RWPE2 (cell line): ENCODE data around the gene EVPL.

ENCODE experiments used
- ATAC-seq: fragments of 200-7000 bp; cut with Tn5 transposase; 3 replicates; pipeline ENCODE4 v1.9.1; 2021; ENCODE audit warnings: low read depth
- DNase-seq: peaks from one replicate; pipeline ENCODE4 v3.0.0-alpha.2; 2020; ENCODE audit warnings: low spot score
- H3K27ac ChIP-seq: fragments of 450-650 bp; 2 replicates; pipeline ENCODE4 v1.5.1; 2017; ENCODE audit warnings: mild to moderate bottlenecking; ENCODE audit not compliant: poor library complexity, severe bottlenecking
- H3K27me3 ChIP-seq: fragments of 250-450 bp; sonication (Bioruptor Pico); 2 replicates; pipeline ENCODE4 v1.5.1; 2021; ENCODE audit warnings: mild to moderate bottlenecking, moderate library complexity; ENCODE audit not compliant: insufficient read depth, poor library complexity, severe bottlenecking
- H3K36me3 ChIP-seq: fragments of 250-450 bp; sonication (Bioruptor Pico); 2 replicates; pipeline ENCODE4 v1.5.1; 2020; ENCODE audit warnings: low read depth, mild to moderate bottlenecking, moderate library complexity
- H3K4me1 ChIP-seq: fragments of 250-450 bp; sonication (Bioruptor Pico); 2 replicates; pipeline ENCODE4 v1.5.1; 2021; ENCODE audit warnings: mild to moderate bottlenecking, moderate library complexity; ENCODE audit not compliant: insufficient read depth, poor library complexity, severe bottlenecking
- H3K4me3 ChIP-seq: fragments of 250-450 bp; sonication (Bioruptor Pico); 2 replicates; pipeline ENCODE4 v1.5.1; 2021; ENCODE audit warnings: mild to moderate bottlenecking, moderate library complexity; ENCODE audit not compliant: severe bottlenecking
- H3K9me3 ChIP-seq: fragments of 250-450 bp; sonication (Bioruptor Pico); 2 replicates; pipeline ENCODE4 v1.5.1; 2021; ENCODE audit warnings: mild to moderate bottlenecking, moderate library complexity; ENCODE audit not compliant: severe bottlenecking
- TF ChIP-seq, protein P1 (sequence below): fragments of 450-650 bp; IDR thresholded peaks from one replicate; pipeline ENCODE4 v1.5.1; 2017; ENCODE audit warnings: mild to moderate bottlenecking, moderate library complexity; ENCODE audit not compliant: poor library complexity, severe bottlenecking

The EVPL gene

GRCh38 chr17:76013377-76013932 is 13.7 kb downstream of the EVPL start:
- Histone ChIP-seq H3K36me3 (peaks cover 16% of the 10 kb centered on the region), H3K4me3 (no peak overlapping the region), H3K27ac (no peak overlapping the region), H3K4me1 (no peaks in the 10 kb centered on the region), H3K27me3 (no peaks in the 10 kb centered on the region), H3K9me3 (no peaks in the 10 kb centered on the region)
- TF ChIP-seq, protein P1, sequence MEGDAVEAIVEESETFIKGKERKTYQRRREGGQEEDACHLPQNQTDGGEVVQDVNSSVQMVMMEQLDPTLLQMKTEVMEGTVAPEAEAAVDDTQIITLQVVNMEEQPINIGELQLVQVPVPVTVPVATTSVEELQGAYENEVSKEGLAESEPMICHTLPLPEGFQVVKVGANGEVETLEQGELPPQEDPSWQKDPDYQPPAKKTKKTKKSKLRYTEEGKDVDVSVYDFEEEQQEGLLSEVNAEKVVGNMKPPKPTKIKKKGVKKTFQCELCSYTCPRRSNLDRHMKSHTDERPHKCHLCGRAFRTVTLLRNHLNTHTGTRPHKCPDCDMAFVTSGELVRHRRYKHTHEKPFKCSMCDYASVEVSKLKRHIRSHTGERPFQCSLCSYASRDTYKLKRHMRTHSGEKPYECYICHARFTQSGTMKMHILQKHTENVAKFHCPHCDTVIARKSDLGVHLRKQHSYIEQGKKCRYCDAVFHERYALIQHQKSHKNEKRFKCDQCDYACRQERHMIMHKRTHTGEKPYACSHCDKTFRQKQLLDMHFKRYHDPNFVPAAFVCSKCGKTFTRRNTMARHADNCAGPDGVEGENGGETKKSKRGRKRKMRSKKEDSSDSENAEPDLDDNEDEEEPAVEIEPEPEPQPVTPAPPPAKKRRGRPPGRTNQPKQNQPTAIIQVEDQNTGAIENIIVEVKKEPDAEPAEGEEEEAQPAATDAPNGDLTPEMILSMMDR = no peak
- ATAC-seq (no peak), DNase-seq (peak; percentile 51)

GRCh38 chr17:76011951-76012350 is 15.2 kb downstream of the EVPL start:
- TF ChIP-seq, protein P1 = no peak
- Histone ChIP-seq H3K36me3 (peaks cover 11% of the 10 kb centered on the region), H3K4me3 (no peak overlapping the region), H3K27me3 (no peaks in the 10 kb centered on the region), H3K9me3 (no peaks in the 10 kb centered on the region), H3K27ac (no peak overlapping the region), H3K4me1 (no peaks in the 10 kb centered on the region)
- no peak for DNase-seq
- ATAC-seq = no peak

- no peak for ATAC-seq
- no peaks in the 10 kb centered on the region for H3K27me3 ChIP-seq
- no peak overlapping the region for H3K27ac ChIP-seq
- H3K4me1 ChIP-seq = no peaks in the 10 kb centered on the region
- H3K36me3 ChIP-seq = peaks cover 19% of the 10 kb centered on the region
- no peak overlapping the region for H3K4me3 ChIP-seq
- TF ChIP-seq, protein P1 = no peak
- no peaks in the 10 kb centered on the region for H3K9me3 ChIP-seq
- peak; percentile 67 for DNase-seq
Observed at GRCh38 chr17:76009969-76010661, 17.0 kb downstream of the EVPL start.

DNA sequence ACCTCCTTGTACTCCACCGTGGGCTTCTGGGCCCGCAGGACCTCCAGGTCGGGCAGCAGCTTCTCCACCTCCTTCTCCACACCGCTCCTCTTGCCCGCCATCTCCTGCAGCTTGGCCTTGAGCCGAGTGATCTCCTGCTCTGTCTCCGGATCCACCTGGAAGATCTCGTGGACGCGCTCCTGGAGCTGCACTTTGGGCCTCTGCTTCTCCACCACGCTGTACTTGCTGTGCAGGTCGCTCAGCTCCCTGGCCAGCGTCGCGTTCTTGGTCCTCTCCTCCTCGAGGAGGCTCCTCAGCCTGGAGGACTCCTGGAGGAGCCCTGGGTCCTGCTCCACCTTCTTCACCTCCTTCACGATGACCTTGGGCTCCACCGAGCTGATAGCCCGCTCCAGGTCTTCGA is 17.7 kb downstream of the EVPL start:
- Histone ChIP-seq H3K27ac (no peak overlapping the region), H3K27me3 (no peaks in the 10 kb centered on the region), H3K36me3 (peaks cover 16% of the 10 kb centered on the region), H3K4me3 (no peak overlapping the region), H3K9me3 (no peaks in the 10 kb centered on the region), H3K4me1 (no peaks in the 10 kb centered on the region)
- DNase-seq (no peak), ATAC-seq (no peak)
- TF ChIP-seq, protein P1 = no peak
